GM19043 (cell line): ENCODE measurements around the gene SGPP2.
"Not testable (repeated sequence)": the region's sequence is repeated elsewhere in the genome, so short reads cannot be mapped to it uniquely, and the experiment has no call there.

Experiments
- ATAC-seq: cut with Tn5 transposase; IDR thresholded peaks from one replicate; pipeline ENCODE4 v1.9.1; 2021; ENCODE audit warnings: low read depth; ENCODE audit not compliant: unreplicated experiment

The SGPP2 gene

DNA sequence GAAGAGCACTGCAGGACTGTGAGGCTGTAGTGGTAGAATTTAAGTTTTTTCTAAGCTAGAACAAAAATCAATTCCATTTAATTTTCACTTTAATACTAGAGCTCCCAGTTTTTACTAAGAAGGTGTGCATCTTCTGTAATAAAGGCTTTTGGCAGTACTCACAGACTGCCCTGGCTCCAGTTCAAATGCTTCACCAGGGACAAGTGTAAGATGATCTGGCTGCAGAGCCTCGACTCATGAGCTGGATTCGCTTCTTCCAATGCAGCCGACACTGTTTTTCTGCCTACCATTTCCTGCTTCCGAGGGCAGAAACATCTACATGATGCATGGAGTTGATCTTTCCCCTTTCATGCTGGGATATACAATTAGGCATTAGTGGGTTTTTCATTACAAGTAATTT lies 144.5 kb downstream of the SGPP2 start:
- no peak for ATAC-seq

DNA sequence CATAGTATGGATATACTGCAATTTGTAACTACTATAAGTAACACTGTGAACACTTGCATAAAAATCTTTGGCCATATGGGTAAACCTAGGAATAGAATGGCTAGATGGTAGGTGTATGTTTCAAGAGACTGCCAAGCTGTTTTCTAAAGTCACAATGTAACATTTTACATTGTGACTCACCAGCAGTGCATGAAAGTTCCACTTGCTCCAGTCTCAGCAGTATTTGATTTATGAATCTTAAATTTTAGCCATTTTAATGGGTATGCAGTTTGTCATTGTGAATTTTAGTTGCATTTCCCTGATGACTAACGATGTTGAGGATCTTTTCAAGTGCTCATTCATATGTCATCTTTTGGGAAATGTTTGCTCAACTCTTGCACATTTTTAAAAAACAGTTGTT lies 145.5 kb downstream of the SGPP2 start:
- no peak for ATAC-seq

DNA sequence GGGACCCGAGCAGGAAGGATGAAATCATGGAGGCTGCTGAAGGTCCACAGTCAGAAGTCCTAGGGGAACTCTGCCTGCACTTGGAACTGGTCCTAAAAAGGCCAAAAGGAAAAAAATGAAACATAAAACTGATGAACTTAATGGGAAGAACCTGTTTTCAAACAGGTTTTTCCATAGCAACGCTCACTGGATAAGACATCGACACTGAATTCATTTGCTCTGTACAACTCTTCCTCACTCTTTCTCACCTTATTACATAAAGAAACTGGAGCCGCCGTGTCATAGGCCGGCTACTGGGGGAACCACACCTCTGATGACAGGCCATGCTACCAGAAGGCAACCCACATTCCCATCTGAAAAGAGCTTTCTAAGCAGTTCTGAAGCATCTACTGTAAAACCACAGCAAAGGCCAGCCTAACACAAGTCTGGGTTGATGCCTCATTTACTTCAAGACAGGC lies 147.9 kb downstream of the SGPP2 start:
- ATAC-seq: no peak

DNA sequence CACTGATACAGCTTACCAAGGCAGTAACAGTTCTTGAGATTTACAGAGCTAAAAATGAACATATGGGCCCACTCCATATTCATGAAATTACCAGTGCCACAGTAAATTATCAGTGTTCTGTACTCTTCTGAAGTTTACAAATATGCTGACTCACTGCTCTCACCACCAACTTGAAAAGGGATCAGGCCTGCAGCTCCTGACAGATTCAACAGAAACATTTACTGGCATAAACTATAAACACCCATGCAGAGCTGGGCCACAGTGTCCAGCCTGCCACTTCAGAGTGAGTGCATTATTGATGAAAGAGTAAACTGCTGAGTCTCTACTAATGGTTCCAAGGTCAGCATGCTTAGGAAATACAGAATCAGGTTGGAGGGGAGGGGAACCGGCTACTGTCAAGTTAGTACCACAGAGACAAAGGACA lies 148.4 kb downstream of the SGPP2 start:
- no peak for ATAC-seq

DNA sequence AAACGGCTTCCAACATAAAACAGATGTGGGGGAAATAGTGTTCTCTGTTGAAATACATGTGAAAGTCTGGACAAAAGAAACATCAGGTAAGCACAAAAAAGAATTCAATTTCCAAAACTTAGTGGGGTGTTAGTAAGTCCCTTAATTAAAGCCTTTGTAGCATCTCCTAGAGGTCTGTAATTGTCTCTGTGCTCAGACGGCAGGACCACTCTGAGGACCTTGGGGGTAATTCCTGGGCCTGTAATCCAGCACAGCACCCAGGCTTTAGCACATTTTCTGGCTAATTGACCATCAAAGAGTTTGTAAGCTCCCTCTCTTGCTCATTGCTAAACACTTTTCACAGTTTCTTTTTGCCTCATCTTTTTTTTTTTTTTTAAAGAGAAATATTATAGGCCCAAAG lies 151.3 kb downstream of the SGPP2 start:
- no peak for ATAC-seq

DNA sequence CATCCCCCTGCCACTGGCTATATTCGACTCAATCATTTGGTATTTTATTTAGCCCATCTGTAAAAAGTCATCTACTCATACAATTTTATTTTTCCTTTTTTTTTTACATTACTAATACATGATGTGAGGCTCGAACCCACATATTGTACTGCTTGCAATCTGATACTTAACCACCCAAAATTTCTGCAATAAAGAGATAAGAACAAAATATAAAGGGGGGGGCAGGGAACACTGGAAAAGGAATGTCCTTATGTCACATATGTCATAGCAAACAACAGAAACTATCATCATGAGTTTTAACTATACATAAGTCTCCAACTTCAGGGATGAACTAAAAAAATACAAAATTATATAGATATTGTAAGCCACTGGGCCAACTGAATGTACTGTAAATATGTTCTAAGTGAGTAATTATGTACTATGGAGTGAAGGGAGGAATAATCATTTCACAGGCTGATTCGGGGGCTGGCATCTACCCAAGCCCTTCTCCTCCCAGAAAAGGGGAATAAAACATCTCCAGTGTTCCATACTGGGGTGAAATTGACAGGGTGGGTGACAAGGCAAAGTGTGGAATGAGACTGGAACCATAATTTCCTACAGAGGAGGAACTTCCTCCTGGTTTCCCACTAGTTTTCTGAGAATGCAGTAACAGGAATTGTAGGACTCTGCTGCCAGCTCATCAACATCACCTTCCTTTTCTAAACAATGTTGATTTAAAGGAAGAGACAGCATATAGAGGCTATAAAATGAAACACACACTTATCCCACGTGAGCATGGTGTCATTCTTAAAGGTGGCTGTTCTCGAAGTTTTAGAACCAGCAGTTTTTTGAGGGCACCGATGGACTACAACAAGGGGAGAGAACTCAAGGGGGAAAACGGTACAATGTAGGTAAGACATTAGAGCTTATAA lies 152.1 kb downstream of the SGPP2 start:
- ATAC-seq: no peak

DNA sequence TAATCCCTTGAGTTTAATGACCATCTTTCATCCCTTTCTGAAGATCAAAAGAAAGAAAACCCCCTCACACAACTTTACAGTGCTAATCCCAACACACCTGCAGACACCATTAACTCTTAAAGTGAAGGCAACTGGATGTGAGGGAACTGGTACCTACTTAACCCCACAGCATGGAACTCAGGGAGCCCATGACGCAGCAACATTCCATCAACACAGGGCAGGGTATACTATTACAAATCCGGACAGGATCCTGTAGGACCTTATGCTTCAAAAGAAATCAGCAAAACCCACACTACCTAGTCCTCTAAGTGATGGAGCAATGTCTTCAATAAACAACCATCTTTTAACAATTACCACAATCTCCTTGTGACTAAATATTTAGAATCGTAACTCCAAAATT lies 153.0 kb downstream of the SGPP2 start:
- no peak for ATAC-seq

DNA sequence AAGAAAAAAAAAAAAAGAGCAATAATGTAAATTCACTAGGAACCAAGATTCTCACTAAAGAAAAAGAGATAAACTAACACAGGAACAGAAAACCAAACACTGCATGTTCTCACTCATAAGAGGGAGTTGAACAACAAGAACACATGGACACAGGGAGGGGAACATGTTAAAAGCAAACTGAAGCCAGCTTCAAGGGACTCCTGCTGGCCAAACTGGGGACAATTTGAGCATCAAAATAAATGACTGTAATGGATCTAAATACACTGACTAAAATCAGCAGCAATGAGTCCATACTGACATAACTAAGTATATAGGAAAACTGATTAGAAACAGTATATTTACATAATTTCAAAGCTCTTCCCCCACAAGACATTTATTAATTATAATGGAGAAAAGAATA lies 158.6 kb downstream of the SGPP2 start:
- no peak for ATAC-seq

DNA sequence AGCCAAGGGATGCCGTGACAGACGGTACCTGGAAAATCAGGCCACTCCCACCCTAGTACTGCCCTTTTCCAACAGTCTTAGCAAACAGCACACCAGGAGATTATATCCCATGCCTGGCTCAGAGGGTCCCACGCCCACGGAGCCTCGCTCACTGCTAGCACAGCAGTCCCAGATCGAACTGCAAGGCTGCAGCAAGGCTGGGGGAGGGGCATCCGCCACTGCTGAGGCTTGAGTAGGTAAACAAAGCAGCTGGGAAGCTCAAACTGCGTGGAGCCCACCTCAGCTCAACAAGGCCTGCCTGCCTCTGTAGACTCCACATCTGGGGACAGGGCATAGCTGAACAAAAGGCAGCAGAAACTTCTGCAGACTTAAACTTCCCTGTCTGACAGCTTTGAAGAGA lies 160.2 kb downstream of the SGPP2 start:
- not testable (repeated sequence) for ATAC-seq

DNA sequence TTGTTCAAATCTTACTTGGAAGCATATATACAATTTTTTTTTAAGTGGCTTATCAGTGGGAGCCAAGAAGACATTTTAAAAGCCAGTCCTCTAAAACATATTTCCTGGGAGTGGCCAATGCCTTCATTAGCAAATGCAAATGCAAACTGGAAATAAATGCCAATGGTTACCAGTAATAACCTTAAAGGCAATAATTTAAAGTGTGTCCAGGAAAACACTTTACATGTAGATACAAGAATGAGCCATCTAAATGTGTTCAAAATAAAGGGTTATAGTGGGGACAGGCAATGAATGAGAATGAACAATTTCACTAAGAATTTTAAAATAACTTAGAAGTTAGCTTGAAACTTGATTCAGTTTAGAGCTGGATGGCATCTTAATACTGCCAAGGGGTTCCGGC lies 167.3 kb downstream of the SGPP2 start:
- no peak for ATAC-seq

DNA sequence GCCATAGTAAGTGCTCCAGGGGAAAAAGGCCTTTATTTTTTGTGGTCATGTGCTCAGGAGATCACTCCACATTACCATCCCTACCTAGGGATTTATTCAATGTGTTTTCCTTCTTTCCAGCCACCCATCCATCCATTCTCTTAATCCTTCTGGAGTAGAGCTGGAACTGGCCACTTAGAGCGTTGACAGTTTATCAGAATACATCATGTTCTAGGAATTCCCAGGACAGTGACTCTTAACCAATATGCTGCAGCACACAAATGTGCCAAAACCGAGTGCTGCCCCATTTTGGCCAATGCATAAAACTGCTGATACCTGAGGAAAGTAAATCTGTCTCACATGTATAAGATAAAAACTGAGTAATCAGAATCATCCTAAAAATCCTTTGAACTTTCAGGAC lies 167.8 kb downstream of the SGPP2 start:
- ATAC-seq: no peak

DNA sequence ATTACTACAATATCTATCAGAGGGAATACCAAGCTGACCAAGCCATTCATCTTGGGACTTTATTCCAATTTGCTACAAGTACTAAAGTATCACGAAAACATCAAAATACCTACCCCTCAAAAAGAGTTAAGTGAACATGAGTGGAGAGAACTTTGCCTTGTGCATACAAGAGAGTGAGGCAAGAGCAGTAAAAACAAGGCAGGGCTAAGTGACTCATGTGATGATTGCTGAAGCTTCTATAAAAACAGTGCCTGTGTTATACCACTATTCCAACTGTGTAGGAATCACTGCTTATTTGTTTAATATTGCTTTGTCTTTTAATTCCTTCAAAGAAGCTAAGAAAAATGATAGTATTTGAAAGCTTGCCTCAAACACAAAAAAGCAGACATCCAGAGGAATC lies 170.3 kb downstream of the SGPP2 start:
- ATAC-seq: no peak

DNA sequence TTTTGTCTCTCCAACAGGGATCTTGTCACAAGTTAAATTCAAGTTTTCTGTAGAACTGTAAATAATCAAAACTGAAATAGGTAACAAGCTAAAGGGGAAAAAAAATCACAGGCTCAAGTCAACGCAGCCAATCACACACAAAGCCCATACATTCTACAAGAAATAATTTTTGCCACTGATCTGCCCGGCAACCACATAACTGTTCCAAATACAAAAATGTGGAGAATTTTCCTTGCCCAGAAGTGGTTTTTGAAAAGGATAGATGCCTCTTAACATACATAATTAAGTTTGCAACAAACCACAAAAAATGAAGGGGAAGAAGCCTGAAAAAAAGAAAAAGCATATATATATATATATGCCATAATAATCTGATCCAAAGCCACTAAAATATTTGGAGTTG lies 171.2 kb downstream of the SGPP2 start:
- no peak for ATAC-seq

DNA sequence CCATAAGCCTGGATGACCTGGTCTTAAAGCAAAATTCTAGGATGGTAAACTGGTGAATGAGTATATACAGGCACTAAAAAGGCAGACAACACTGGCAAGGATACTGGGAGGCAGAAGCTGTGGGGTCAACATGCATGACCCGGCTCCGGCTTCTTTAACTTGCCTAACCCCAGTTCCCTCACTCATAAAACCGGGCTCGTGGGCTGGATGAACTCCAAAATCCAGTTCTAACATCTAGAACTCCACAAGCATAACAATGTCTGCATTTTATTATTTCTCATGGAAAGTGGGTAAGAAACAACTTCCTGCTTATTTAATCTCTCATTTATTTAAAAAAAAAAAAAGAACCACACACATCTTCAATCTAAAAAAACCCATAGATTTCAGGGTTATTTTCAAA lies 174.3 kb downstream of the SGPP2 start:
- no peak for ATAC-seq

DNA sequence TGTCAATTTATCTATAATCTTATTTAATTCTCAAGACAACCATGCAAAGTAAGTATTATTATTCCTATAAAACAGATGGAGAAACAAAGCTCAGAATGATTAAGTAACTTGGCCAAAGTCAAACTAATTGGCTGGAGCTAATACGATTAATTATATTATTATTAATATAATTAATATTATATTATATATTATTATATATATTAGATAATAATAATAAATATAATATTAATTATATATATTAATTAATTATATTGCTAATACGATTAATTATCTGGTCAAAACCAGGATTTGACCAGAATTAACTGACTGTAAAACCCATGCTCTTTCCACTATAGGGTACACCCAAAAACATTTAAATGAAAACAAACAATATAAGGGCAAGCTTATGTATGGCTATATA lies 179.2 kb downstream of the SGPP2 start:
- ATAC-seq: no peak

DNA sequence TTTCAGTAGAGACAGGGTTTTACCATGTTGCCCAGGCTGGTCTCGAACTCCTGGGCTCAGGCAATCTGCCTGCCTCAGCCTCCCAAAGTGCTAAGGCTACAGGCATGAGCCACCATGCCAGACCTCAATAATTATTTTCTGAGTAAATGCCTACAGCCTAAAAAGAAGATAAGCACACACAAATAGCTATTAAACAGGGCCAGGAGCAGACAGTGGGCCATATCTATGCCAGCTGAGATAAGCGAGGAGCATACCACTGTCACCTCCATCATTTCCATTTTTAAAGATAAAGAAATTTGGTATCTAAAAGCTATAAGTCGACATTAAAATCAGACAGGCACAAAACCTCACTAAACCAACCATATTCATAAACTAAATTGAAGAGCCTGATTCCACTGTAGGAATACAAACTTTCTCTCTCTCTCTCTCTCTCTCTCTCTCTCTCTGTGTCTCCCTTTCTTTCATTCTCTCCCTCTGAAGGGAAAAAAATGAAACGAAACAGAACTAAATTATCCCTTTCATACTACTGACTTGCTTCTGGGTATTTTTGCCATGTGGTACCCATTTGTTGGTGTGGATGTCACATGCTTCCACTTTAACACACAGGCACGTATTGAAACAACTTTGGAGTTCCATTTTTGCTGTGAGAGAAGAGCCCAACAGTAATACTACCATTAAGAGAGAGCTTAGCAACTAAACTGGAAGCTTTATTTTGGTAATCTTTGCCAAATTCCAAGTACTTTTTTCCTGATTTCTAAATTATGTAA lies 180.6 kb downstream of the SGPP2 start:
- no peak for ATAC-seq

DNA sequence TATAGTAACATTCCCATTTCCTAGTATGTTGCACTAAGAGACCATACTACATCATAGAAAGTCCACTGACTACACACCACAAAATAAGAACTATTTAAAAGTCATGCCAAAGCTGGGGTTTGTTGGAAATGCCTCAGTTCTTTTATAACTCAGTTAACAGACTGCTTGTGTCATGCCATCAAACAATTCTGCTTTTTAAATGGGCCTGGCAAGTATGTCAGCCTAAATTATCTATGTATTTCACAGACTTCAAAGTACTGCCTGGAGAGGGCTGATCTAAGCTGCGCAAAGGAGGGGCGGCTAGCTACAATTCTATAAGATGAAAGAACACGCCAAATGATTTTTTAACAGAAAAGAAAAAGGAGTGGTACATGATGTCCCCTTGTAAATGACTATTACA lies 182.0 kb downstream of the SGPP2 start:
- ATAC-seq: no peak

DNA sequence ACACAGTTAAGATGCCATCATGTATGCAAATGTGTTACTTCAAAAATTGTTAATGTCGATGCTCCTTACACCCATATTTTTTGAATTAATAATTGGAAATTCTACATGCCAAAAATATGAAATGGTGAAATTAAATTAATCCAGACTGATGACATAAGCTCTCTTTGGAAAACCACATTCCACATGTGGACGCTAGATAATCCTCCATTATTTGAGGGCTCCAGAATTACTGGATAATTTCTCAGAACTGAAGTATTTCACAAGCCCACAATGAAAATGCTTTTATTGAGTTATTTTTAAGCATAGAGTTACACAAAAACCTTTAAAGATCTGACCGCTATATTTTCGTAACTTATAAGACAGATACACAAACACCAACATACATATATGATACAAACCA lies 183.7 kb downstream of the SGPP2 start:
- no peak for ATAC-seq

DNA sequence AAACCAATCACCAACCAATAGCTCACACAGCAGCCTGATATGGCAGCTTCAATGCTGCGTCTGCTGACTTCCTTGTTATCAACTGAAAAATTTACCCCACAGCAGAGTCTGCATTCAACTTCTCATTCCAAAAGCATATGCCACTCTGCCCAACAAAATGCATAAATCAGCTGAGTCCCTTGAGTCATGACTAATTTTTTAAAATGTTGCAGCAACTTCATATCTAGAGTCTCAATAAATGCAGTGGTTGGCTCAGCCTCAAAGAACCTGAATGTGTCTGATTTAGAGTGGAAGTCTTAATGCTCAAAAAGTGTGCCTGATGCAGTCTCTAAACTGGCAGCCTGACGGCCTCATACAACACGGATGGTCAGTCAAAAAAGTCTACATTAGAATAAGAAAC lies 185.0 kb downstream of the SGPP2 start:
- no peak for ATAC-seq
